ENCODE measurements around the gene MCF2.

The MCF2 gene, protein sequence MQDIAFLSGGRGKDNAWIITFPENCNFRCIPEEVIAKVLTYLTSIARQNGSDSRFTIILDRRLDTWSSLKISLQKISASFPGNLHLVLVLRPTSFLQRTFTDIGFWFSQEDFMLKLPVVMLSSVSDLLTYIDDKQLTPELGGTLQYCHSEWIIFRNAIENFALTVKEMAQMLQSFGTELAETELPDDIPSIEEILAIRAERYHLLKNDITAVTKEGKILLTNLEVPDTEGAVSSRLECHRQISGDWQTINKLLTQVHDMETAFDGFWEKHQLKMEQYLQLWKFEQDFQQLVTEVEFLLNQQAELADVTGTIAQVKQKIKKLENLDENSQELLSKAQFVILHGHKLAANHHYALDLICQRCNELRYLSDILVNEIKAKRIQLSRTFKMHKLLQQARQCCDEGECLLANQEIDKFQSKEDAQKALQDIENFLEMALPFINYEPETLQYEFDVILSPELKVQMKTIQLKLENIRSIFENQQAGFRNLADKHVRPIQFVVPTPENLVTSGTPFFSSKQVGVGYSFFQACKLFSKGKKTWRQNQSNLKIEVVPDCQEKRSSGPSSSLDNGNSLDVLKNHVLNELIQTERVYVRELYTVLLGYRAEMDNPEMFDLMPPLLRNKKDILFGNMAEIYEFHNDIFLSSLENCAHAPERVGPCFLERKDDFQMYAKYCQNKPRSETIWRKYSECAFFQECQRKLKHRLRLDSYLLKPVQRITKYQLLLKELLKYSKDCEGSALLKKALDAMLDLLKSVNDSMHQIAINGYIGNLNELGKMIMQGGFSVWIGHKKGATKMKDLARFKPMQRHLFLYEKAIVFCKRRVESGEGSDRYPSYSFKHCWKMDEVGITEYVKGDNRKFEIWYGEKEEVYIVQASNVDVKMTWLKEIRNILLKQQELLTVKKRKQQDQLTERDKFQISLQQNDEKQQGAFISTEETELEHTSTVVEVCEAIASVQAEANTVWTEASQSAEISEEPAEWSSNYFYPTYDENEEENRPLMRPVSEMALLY

GRCh38 chrX:139708067-139708466 lies at the start of gene MCF2:
MCF2 (minus strand) TSS chrX:139708167; CDS start chrX:139651744, 56,423 bp downstream.
- no peak for DNase-seq (ENCODE audit: low spot score)
- CTCF ChIA-PET = no interaction called here
- TF ChIP-seq CTCF (conservative IDR thresholded peaks at IDR 0.05; ENCODE audit: low read depth) = no peak
- H3K27ac ChIP-seq = no peak within 1 kb of the TSS
- POLR2A ChIA-PET (ENCODE audit: low non-redundant PET) = no interaction called here

- ChIA-PET CTCF (no interaction called here), POLR2A (ENCODE audit: low non-redundant PET) (no interaction called here)
- no peak overlapping the region for H3K27ac ChIP-seq
- TF ChIP-seq CTCF (conservative IDR thresholded peaks at IDR 0.05; ENCODE audit: low read depth) = no peak
- no peak for DNase-seq (ENCODE audit: low spot score)
Measured at GRCh38 chrX:139751053-139751452, 43.1 kb upstream of the MCF2 start.

- ChIA-PET POLR2A (ENCODE audit: low non-redundant PET) (no interaction called here), CTCF (no interaction called here)
- no peak overlapping the region for H3K27ac ChIP-seq
- no peak for DNase-seq (ENCODE audit: low spot score)
- TF ChIP-seq CTCF (conservative IDR thresholded peaks at IDR 0.05; ENCODE audit: low read depth) = no peak
Measured at GRCh38 chrX:139750390-139750789, 42.4 kb upstream of the MCF2 start.

DNA sequence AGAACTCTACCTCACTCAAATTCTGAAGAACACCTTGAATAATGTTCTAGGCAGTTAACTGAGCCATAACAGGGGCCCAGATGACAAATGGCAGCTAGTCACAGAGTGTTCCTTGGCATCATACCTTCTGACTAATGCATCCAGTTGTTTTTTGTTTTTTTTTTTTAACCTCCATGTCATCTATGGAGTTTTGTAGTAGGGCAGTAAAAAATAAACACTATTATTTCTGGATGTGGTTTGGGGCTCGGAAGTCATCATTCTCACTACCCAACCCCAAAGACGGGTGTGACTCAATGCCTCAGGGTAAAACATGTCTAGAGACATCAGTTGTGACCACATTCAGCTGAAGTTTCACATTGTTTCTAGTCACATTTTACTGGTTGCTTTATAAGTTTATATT lies 31.2 kb upstream of the MCF2 start:
- DNase-seq (ENCODE audit: low spot score) = peak; percentile 8
- H3K27ac ChIP-seq = no peak overlapping the region
- POLR2A ChIA-PET (ENCODE audit: low non-redundant PET) = no interaction called here
- CTCF ChIA-PET = no interaction called here
- no peak for TF ChIP-seq CTCF (conservative IDR thresholded peaks at IDR 0.05; ENCODE audit: low read depth)

GRCh38 chrX:139738581-139738980 lies 30.6 kb upstream of the MCF2 start:
- H3K27ac ChIP-seq = no peak overlapping the region
- TF ChIP-seq CTCF (conservative IDR thresholded peaks at IDR 0.05; ENCODE audit: low read depth) = no peak
- ChIA-PET CTCF (no interaction called here), POLR2A (ENCODE audit: low non-redundant PET) (no interaction called here)
- no peak for DNase-seq (ENCODE audit: low spot score)

GRCh38 chrX:139736151-139736550 lies 28.2 kb upstream of the MCF2 start:
- no peak for DNase-seq (ENCODE audit: low spot score)
- H3K27ac ChIP-seq = no peak overlapping the region
- CTCF ChIA-PET = no interaction called here
- TF ChIP-seq CTCF (conservative IDR thresholded peaks at IDR 0.05; ENCODE audit: low read depth) = no peak
- POLR2A ChIA-PET (ENCODE audit: low non-redundant PET) = no interaction called here

Measured in RWPE1 (cell line).